Subcutaneous adipose tissue (tissue), 4 donors: Measurements from ENCODE around the gene C1orf198. TPM values are rescaled to one million over a fixed set of nuclear protein-coding genes. Genes with fewer than 3 reads are reported as not detected.

ENCODE experiments used
- total RNA-seq, 4 donors: library from RNA; depleted of rRNA; stranded (reverse); fragments of >200 nt; gene quantifications; one replicate each; pipeline ENCODE4 v1.1.0, GENCODE V29; 2016
- TF ChIP-seq, protein P1 (sequence below): fragments of 450-650 bp; IDR thresholded peaks from one replicate; pipeline ENCODE4 v1.5.1; 2016; ENCODE audit warnings: low read depth, mild to moderate bottlenecking, control low read depth, antibody characterized with exemption, moderate library complexity

The C1orf198 gene
- total RNA-seq, 4 donors from 2014 or later: 37.4 to 103 (median 48.1) TPM

DNA sequence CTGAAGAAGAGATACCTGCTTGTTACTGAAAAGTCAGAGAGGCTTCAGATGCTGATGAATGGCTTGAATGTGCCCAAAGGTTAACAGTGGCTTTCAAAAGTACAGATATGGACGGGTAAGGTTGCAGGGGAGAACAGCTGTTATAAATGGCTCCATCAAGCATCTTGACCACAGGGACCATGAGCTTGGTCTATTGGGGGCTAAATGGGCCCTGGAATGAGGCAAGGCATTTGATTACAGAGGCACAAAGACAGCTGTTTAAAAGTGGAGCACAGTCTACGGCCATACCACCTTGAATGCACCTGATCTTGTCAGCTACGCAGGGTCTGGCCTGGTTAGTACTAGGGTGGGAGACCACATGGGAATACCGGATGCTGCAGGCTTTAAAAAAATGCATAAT, 48.3 kb downstream of the C1orf198 start:
- TF ChIP-seq, protein P1, sequence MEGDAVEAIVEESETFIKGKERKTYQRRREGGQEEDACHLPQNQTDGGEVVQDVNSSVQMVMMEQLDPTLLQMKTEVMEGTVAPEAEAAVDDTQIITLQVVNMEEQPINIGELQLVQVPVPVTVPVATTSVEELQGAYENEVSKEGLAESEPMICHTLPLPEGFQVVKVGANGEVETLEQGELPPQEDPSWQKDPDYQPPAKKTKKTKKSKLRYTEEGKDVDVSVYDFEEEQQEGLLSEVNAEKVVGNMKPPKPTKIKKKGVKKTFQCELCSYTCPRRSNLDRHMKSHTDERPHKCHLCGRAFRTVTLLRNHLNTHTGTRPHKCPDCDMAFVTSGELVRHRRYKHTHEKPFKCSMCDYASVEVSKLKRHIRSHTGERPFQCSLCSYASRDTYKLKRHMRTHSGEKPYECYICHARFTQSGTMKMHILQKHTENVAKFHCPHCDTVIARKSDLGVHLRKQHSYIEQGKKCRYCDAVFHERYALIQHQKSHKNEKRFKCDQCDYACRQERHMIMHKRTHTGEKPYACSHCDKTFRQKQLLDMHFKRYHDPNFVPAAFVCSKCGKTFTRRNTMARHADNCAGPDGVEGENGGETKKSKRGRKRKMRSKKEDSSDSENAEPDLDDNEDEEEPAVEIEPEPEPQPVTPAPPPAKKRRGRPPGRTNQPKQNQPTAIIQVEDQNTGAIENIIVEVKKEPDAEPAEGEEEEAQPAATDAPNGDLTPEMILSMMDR: no peak

DNA sequence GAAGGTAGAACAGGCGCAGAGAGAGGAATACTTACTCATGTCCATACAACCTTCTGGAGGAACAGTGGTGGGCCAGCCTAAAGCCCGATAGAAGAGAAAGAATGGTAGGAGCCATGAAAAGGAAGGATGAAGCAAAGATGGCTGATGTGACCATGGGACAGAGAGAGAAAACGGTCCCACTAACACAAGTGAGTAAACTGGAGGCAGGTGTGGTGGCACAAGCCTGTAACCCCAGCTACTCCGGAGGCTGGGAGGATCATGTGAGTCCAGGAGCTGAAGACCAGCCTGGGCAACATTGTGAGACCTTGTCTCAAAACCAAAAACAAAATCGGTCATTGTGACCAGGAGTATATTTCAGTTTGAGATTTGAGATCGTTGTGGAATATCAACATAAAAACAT, 49.4 kb downstream of the C1orf198 start:
- TF ChIP-seq, protein P1: no peak

DNA sequence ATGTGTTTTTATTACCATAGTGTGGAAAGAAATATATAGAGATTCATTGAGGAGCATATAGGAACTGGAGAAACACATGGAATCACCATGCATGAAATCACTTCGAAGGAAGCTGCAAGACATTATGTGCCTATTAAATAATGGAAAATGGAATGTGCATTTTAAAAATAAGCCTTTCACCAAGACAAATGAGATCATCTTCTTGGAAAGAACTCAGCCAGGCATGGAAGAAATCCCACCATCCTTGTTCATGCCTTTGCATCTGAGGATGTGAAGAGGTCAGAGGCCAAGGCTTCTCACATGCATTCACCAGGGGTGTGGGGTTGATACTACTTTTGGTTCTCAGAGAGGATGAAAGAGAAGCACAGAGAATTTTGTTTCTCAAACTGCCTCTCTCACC, 50.0 kb downstream of the C1orf198 start:
- TF ChIP-seq, protein P1: no peak

DNA sequence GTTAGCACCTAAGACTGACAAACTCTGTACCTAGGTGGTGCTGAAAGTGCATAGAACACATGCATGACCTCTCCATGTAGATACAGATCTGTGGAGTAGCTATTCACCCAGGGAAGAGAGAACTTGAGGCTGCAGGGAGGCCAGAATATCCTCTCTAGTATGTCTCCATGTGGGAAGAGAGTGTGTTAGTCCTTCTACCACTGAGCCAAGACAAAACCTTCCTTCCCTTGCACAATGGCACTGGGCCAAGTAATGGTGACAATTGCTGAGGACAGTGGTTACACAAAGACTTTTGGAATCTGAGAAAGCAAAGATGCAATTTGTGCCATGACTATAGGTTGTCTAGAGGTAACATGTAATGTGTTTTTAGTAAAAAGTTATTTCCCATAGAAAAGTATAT, 52.3 kb downstream of the C1orf198 start:
- TF ChIP-seq, protein P1: no peak

DNA sequence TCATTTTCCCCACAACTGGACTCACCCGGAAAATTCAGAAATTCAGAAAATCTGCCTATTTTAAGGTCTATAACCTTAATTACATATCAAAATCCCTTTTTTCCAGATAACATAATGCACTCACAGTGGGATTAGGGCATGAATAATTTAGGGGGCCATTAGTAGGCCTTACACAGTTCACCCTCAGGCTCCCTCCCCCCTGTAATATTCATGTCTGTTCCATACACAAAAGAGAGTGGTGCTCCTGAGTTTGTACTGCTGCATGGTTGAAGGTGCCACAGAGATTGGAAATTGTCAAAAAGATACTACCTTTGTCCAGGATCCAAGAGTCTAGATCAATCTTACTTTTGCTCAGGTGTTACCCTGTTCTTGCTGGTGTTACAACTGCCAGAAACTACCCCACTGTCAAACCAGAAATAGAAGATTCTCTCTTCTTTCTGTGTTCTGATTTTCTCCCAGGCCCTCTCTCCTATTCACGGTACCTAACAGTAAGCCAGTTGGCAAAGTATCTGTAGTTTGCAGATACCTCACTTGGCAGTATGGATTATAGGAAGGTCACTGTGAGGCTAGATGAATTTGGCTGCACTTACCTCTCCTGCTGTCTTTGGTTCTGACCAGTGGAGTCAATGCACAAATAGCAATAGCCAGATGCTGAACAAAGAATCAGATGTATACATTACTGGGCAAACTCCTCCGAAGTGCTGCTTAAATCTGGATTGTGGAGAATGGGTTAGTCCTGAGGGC, 53.2 kb downstream of the C1orf198 start:
- TF ChIP-seq, protein P1: no peak

DNA sequence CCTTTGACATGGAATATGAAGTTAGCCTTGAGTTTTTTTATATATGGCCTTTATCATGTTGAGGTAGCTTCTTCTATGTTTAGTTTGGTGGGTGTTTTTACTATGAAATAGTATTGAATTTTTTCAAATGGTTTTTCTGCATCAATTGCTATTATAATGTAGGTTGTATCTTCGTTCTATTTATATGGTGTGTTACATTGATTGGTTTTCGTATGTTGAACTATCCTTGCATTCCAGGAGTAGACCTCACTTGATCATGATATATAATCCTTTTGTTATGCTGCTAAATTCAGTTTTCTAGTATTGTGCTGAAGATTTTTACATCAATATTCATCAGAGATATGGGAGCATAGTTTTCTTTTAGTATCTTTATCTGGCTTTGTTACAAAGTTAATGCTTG, 55.8 kb downstream of the C1orf198 start:
- TF ChIP-seq, protein P1: no peak

DNA sequence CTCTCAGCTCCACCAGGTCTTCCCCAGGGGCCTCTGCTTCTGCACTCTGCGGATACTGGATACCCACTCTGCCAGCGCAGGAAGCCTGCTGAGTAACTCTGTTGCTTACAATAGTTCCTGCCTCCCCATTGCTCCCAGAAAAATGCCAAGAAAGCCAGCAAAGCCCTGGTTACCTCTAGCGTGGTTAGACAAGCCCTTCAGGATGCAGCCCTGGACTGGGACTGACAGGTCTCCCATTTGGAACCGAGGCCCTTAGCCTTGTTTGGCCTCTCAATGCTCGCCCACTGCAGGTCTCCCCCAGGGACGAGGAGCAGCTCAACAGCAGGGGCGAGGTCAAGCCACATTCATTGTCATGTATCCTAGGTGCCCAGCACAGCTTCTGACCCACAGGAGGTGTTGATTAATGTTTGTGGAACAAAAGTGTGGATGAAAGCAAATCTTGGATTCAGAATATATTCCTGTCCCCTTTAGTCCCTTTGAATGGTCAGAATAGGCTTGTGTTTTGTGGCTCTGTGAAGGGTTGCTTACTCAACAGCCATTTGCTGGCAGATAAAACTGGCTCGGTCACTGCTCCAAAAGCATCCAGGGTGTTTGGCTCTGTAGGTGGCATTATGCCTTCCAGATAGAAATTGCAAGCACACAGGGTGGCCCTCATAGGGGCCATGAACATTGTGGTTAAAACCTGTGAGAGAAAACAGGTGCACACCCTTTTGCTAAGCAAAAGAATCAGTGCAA, 58.9 kb downstream of the C1orf198 start:
- TF ChIP-seq, protein P1: no peak
